Spinal cord (tissue), 10 donors: Measurements from ENCODE around the gene ABTB2. TPM values are rescaled to one million over a fixed set of nuclear protein-coding genes. Genes with fewer than 3 reads are reported as not detected.

Experiments used
- DNase-seq, 6 donors: peaks; one replicate each; pipeline versions ENCODE4 v3.0.0 to v3.0.0-alpha.2; 2013 to 2015; ENCODE audit warnings: low spot score in 6 of 6, low read depth in 4 of 6
- H3K27ac ChIP-seq: one replicate; pipeline ENCODE4 v1.5.1; 2013; ENCODE audit warnings: low read depth, low read length, control low read depth
- H3K27me3 ChIP-seq: one replicate; pipeline ENCODE4 v1.6.1; 2013; ENCODE audit warnings: low read length; ENCODE audit not compliant: control insufficient read depth, insufficient read depth
- H3K36me3 ChIP-seq: one replicate; pipeline ENCODE4 v1.6.1; 2013; ENCODE audit warnings: low read length; ENCODE audit not compliant: control insufficient read depth, insufficient read depth
- H3K4me1 ChIP-seq: one replicate; pipeline ENCODE4 v1.6.1; 2013; ENCODE audit warnings: low read length; ENCODE audit not compliant: control insufficient read depth, insufficient read depth
- H3K4me3 ChIP-seq: one replicate; pipeline ENCODE4 v1.5.1; 2013; ENCODE audit warnings: low read depth, low read length, control low read depth
- H3K9me3 ChIP-seq: one replicate; pipeline ENCODE4 v1.6.1; 2013; ENCODE audit warnings: low read length; ENCODE audit not compliant: control insufficient read depth, insufficient read depth
- WGBS: methylation state at CpG from one replicate; pipeline ENCODE4 v1.1.5; 2013; ENCODE audit warnings: missing lambda C conversion rate; ENCODE audit not compliant: insufficient coverage; 5-methylcytosine and 5-hydroxymethylcytosine counted together
- polyA plus RNA-seq, 2 donors: library from polyadenylated mRNA; unstranded; fragments of 120-200 nt; gene quantifications; one replicate each; pipeline ENCODE4 v1.2.1, GENCODE V29; 2013; ENCODE audit not compliant: insufficient read length in 2 of 2
- total RNA-seq, 2 donors: library from RNA; depleted of rRNA in 1 of 2; stranded (reverse); fragments of 120-200 nt in 1 of 2; fragments of >200 nt in 1 of 2; gene quantifications; one replicate each; pipeline versions ENCODE4 v1.2.3 to v1.2.4, GENCODE V29; 2013 to 2014
- donor health status: healthy.

Gene ABTB2
- total and polyA plus RNA-seq, 4 donors: 4.0 to 16.8 (median 9.4) TPM

DNA sequence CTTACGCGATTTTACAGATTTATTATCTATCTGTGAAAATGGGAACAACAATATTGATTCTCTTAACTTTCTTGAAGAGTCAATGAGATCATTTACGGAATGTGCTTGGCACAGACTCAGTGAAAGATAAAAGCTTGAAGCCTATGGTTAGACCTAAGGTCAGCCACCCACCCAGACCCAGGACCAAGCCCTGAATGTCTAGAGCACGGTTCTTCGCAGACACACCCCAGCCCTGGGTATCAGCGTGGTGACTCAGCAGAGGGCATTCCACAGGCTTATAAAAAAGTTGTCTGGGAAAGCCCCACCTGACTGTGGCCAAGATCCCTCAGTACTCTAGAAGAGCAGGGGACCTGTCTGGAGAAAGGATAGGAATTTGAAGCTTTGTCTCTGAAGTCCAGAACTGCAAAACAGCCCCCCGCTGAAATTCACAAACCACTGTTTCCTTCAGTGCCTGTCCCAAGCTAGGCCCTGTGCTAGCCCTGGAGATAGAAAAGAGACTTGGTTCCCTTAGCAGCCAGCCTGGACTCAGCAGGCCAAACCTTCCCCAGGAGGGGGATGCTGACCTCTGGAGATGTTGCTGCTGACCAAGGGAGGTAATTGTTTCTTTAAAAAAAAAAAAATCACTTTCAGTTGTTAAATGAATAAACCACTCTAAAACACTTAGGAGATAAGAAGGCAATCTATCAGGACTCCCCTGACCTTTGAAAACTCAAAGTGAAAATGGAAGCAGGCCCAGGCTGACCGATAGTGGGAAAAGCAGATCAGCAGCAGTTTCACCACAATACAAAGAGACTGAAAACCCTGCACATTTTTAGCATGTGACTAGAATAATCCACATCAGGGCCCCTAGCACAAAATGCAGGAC is 114.0 kb downstream of the ABTB2 start:
- Histone ChIP-seq H3K27ac (no peak overlapping the region), H3K36me3 (no peaks in the 10 kb centered on the region), H3K9me3 (no peaks in the 10 kb centered on the region), H3K4me1 (peaks cover 14% of the 10 kb centered on the region), H3K27me3 (no peaks in the 10 kb centered on the region), H3K4me3 (no peak overlapping the region)
- DNase-seq: no peak
- 78% methylated on average over 5 of the region's 8 CpGs for WGBS

DNA sequence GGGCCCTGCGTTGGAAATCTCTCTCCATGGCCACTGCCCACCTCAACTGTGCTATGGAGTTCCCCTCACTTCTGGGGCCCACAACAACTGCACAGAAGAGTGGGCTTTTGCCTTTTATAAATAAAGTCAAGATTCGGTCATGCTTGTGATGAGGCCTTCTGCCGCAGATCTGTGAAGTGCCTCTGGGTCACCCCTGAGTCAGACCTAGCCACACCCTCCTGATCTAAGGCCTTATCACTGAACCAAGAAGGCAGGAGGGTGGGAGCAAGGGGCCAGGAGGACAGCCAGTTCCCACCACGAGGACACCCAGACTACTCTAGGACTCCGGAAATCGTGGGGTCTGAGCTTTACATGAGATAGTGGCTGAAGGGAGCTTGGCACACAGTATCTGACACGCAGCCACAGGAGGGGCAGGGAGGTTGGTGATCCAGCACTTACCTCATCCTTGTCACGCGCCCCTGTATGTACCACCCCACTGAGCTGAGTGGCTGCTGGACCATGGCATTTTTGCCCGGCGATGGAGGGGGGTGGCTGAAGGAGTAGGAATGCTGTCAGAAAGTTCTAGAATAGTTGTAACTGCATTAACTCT is 115.7 kb downstream of the ABTB2 start:
- DNase-seq: no peak
- Histone ChIP-seq H3K9me3 (no peaks in the 10 kb centered on the region), H3K4me3 (no peak overlapping the region), H3K4me1 (peaks cover 14% of the 10 kb centered on the region), H3K27ac (no peak overlapping the region), H3K36me3 (no peaks in the 10 kb centered on the region), H3K27me3 (no peaks in the 10 kb centered on the region)
- WGBS: 93% methylated on average over 10 of the region's 11 CpGs

DNA sequence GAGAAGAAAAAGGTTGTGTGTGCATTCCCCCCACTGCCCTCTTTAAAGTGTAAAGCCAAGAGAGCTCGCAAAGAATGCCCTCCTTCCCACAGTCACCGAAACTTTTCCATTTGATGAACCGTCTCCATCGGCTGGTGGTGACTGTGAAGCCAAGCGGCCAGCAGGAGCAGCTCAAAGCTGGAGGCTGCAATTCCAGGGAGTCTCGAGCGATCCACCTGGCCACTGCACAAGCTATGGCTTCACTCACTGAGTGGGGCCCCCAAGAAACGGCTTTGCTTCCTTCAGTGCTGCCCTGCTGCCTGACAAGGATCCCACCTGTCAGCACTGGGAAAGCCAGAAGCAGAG is 117.7 kb downstream of the ABTB2 start:
- Histone ChIP-seq H3K4me3 (no peak overlapping the region), H3K27me3 (no peaks in the 10 kb centered on the region), H3K9me3 (no peaks in the 10 kb centered on the region), H3K4me1 (peaks cover 23% of the 10 kb centered on the region), H3K36me3 (no peaks in the 10 kb centered on the region), H3K27ac (no peak overlapping the region)
- 66% methylated on average over 8 of the region's 8 CpGs for WGBS
- no peak for DNase-seq

DNA sequence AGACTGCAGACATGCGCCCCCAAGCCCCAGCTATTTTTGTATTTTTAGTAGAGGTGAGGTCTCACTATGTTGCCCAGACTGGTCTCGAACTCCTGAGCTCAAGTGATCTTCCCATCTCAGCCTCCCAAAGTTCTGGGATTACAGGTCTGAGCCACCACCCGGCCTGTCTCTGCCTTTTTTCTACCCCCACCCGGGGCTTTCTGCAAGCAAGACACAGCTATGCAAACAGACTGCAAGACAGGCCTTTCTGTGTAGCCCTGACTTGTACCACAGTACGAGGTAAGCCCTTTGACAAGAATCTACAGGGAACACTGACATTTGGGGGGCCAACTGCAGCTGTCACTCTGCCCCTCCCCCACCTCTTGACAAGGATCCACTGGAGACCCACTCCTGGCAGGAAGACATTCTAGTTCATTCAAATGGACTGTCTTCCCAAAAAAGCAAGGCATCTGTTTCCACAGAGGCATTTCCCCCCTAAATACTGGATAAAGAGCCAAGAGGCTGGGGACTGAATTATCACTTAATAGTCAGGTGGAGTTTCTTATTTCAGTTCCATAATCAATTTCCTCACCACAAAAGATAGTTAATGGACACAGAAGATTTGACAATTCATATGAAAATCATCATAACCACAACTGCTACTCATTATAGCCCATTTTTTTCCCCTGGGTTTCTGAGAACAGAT is 118.2 kb downstream of the ABTB2 start:
- 71% methylated on average over 4 of the region's 5 CpGs for WGBS
- no peak overlapping the region for H3K4me3 ChIP-seq
- H3K36me3 ChIP-seq: no peaks in the 10 kb centered on the region
- no peaks in the 10 kb centered on the region for H3K9me3 ChIP-seq
- DNase-seq: no peak
- no peak overlapping the region for H3K27ac ChIP-seq
- H3K27me3 ChIP-seq: no peaks in the 10 kb centered on the region
- peaks cover 23% of the 10 kb centered on the region for H3K4me1 ChIP-seq

DNA sequence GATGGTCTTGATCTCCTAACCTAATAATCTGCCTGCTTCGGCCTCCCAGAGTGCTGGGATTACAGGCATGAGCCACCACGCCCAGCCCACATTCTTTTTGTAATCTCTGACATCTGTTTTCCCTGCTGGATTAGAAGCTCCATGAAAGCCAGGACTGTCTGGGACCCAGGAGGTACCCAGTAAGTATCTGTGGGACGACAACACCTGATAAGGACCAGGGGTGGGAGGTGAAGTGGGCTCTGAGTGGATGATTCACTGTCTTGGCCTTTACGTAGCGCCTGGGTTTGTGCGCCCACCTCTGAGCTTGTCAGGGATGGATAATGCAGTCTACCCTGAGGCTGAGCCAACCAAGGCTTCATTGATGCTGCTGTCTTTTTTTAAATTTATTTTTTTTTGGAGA is 118.8 kb downstream of the ABTB2 start:
- H3K9me3 ChIP-seq: no peaks in the 10 kb centered on the region
- DNase-seq: no peak
- 79% methylated on average over 6 of the region's 6 CpGs for WGBS
- no peak overlapping the region for H3K4me3 ChIP-seq
- H3K27ac ChIP-seq: no peak overlapping the region
- H3K4me1 ChIP-seq: peaks cover 20% of the 10 kb centered on the region
- H3K36me3 ChIP-seq: no peaks in the 10 kb centered on the region
- no peaks in the 10 kb centered on the region for H3K27me3 ChIP-seq

DNA sequence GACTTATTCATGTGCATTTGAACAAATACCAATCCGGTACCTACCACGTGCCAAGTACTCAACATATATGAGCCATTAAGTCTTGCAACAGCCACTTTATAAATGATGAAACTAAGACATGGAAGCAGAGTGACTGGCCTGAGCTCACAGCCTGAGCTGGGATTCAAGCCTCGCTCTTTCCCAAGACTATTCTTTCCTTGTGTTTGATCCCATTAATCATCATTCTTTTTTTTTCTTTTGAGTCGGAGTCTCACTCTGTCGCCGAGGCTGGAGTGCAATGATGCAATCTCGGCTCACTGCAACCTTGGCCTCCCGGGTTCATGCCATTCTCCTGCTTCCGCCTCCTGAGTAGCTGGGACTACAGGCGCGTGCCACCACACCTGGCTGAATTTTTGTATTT is 119.3 kb downstream of the ABTB2 start:
- no peak overlapping the region for H3K27ac ChIP-seq
- DNase-seq: no peak
- H3K4me3 ChIP-seq: no peak overlapping the region
- no peaks in the 10 kb centered on the region for H3K36me3 ChIP-seq
- H3K27me3 ChIP-seq: no peaks in the 10 kb centered on the region
- H3K4me1 ChIP-seq: peaks cover 16% of the 10 kb centered on the region
- no peaks in the 10 kb centered on the region for H3K9me3 ChIP-seq
- 80% methylated on average over 8 of the region's 11 CpGs for WGBS

DNA sequence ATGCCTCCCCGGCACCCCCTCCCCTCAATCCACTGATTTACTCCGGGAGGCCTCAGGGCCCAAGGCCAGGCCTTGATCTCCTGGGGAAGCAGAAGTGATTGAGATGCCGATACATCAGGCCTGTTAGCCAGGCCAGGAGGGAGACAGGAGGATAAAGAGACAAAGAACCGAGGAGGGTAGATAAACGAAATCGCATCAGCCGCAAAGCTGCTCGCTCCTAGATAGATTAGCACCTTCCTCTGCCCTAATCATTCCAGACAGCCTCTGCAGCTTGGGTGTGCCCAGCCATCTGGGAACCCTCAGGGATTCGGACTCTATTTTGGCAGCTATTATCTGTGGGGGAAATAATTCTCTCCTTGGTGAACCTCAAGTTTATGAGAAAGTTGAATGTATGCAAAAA is 121.2 kb downstream of the ABTB2 start:
- peak in 1 of 6 donors; percentile 46 for DNase-seq
- peaks cover 16% of the 10 kb centered on the region for H3K4me1 ChIP-seq
- H3K36me3 ChIP-seq: no peaks in the 10 kb centered on the region
- no peaks in the 10 kb centered on the region for H3K27me3 ChIP-seq
- no peak overlapping the region for H3K4me3 ChIP-seq
- no peak overlapping the region for H3K27ac ChIP-seq
- WGBS: 64% methylated on average over 7 of the region's 9 CpGs
- no peaks in the 10 kb centered on the region for H3K9me3 ChIP-seq

DNA sequence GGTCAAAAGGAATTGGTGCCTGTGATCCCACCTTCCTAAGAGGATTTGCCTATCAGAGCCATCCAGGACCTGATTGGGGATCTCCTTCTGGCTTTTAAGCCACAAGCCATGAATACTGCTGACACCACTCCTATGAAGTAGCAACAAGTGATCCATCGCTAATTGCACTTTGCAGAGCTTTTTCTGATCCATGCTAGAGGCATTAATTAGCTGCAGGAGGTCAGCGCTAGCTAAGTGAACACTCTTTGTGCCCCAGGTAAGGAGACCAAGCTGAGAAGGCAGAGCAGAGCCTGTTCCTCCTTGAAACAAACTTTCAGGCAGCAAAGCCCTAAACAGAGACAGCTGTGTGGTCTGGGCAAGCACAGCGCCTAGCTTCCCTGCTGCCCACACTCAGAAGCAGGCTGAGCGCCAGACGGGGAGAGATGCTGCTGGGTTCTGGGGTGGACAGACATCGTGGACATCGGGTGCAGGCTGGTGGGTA is 122.2 kb downstream of the ABTB2 start:
- 85% methylated on average over 7 of the region's 7 CpGs for WGBS
- Histone ChIP-seq H3K27me3 (no peaks in the 10 kb centered on the region), H3K27ac (no peak overlapping the region), H3K36me3 (no peaks in the 10 kb centered on the region), H3K4me1 (peaks cover 16% of the 10 kb centered on the region), H3K4me3 (no peak overlapping the region), H3K9me3 (no peaks in the 10 kb centered on the region)
- no peak for DNase-seq

DNA sequence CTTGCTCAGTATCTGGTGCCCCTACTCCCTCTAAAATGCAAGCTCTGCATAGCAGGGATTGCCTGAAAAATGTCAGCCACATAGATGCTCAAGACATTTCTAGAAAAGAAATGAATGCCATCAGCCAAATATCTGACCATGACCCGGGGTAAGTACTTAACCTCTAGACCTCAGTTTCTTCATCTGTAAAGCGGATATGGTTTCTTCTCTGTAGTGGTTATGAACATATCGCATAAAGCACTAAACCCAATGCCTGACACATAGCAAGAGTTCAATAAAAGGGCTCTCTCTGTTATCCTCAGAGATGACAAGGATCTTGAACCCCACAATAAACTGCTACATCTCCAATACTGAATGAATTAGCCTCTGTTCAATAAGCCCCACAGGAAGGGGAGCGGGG is 122.6 kb downstream of the ABTB2 start:
- Histone ChIP-seq H3K4me3 (no peak overlapping the region), H3K4me1 (peaks cover 13% of the 10 kb centered on the region), H3K36me3 (no peaks in the 10 kb centered on the region), H3K9me3 (no peaks in the 10 kb centered on the region), H3K27me3 (no peaks in the 10 kb centered on the region), H3K27ac (no peak overlapping the region)
- DNase-seq: no peak
- 0% methylated on average over 1 of the region's 4 CpGs for WGBS
